Gastroesophageal sphincter (tissue), 3 donors: ENCODE data around the gene FGF19.

ENCODE experiments used
- EP300 ChIP-seq: sonication (generic); formaldehyde crosslinking; IDR thresholded peaks from one replicate; pipeline ENCODE4 v1.6.1; 2017; ENCODE audit warnings: antibody characterized with exemption, mild to moderate bottlenecking
- POLR2A ChIP-seq, 2 donors: fragments of 450-650 bp; IDR thresholded peaks; one replicate each; pipeline ENCODE4 v1.6.1; 2017; ENCODE audit warnings: antibody characterized with exemption in 2 of 2, mild to moderate bottlenecking in 2 of 2, moderate library complexity in 1 of 2
- POLR2AphosphoS5 ChIP-seq: sonication (generic); formaldehyde crosslinking; IDR thresholded peaks from one replicate; pipeline ENCODE4 v1.6.1; 2017; ENCODE audit warnings: antibody characterized with exemption
- TF ChIP-seq, protein P1 (sequence below), 4 experiments: fragments of 200-600 bp in 2 of 4; fragments of 450-650 bp in 2 of 4; sonication (generic) in 1 of 4; IDR thresholded peaks; one replicate each; pipeline ENCODE4 v1.5.1; 2017 to 2019; ENCODE audit warnings: antibody characterized with exemption in 4 of 4, mild to moderate bottlenecking in 2 of 4, moderate library complexity in 2 of 4

DNA sequence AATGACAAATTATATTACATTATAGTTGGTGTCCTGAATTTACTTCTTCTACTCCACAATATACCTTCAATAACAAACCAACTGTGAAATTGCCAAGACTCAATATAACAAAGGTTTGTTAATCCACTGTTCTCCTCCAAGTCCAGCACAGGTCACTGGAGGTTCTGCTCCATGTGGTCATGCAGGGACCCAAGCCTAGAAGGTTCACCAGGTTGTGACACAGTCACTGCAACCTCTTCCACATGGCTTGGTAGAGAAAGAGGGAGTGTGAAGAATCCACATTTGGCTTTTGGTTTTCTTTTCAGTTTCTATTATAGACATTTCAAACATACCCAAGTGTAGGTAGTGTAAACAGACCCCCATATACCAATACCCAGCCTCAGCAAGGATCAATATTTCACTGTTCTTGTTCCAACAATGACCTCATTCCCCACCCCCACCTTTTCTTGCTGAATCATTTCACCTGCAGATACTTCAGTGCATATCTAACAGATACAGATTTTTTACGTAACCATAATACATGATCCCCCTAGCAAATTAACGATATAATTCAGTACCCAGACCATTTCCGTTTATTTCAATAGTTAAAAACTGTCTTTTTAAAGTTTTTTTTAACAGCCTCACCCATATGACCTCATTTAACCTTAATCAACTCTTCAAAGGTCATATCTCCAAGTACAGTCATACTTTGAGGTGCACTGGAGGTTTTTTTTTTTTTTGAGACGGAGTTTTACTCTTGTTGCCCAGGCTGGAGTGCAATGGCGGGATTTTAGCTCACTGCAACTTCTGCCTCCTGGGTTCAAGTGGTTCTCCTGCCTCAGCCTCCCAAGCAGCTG, 14.1 kb downstream of the FGF19 start:
- TF ChIP-seq, protein P1, sequence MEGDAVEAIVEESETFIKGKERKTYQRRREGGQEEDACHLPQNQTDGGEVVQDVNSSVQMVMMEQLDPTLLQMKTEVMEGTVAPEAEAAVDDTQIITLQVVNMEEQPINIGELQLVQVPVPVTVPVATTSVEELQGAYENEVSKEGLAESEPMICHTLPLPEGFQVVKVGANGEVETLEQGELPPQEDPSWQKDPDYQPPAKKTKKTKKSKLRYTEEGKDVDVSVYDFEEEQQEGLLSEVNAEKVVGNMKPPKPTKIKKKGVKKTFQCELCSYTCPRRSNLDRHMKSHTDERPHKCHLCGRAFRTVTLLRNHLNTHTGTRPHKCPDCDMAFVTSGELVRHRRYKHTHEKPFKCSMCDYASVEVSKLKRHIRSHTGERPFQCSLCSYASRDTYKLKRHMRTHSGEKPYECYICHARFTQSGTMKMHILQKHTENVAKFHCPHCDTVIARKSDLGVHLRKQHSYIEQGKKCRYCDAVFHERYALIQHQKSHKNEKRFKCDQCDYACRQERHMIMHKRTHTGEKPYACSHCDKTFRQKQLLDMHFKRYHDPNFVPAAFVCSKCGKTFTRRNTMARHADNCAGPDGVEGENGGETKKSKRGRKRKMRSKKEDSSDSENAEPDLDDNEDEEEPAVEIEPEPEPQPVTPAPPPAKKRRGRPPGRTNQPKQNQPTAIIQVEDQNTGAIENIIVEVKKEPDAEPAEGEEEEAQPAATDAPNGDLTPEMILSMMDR (IDR thresholded peaks at IDR 0.05): no peak
- TF ChIP-seq POLR2AphosphoS5: no peak
- no peak for TF ChIP-seq POLR2A (IDR thresholded peaks at IDR 0.05)
- no peak for TF ChIP-seq EP300
